Transverse colon (tissue), 4 donors: ENCODE results near the gene GABRB2. TPM values are rescaled to one million over a fixed set of nuclear protein-coding genes. Genes with fewer than 3 reads are reported as not detected.

Experiments used
- DNase-seq: peaks from one replicate; pipeline ENCODE4 v3.0.0-alpha.2; 2019
- H3K27ac ChIP-seq, 4 donors: fragments of 200-600 bp; sonication (generic); 2 replicates each; pipeline ENCODE4 v1.5.1; 2016 to 2018; ENCODE audit warnings: inconsistent platforms in 4 of 4
- H3K27me3 ChIP-seq: fragments of 200-600 bp; sonication (generic); 2 replicates; pipeline ENCODE4 v1.5.1; 2017; ENCODE audit warnings: inconsistent platforms
- H3K36me3 ChIP-seq, 4 donors: fragments of 200-600 bp; sonication (generic); 2 replicates each; pipeline ENCODE4 v1.5.1; 2017 to 2019; ENCODE audit warnings: inconsistent platforms in 4 of 4
- H3K4me1 ChIP-seq, 4 donors: fragments of 200-600 bp; sonication (generic); 2 replicates each; pipeline ENCODE4 v1.5.1; 2017 to 2020; ENCODE audit warnings: inconsistent platforms in 4 of 4
- H3K4me3 ChIP-seq, 4 donors: fragments of 200-600 bp; sonication (generic); 1 replicate in 1 of 4; 2 replicates in 3 of 4; pipeline versions ENCODE4 v1.5.1 to v1.6.1; 2017 to 2019; ENCODE audit warnings: inconsistent platforms in 4 of 4
- H3K9me3 ChIP-seq, 2 donors: fragments of 200-600 bp; sonication (generic); 2 replicates each; pipeline ENCODE4 v1.5.1; 2017 to 2019; ENCODE audit warnings: inconsistent platforms in 2 of 2
- EP300 ChIP-seq: sonication (generic); formaldehyde crosslinking; IDR thresholded peaks from one replicate; pipeline ENCODE4 v1.6.1; 2017; ENCODE audit warnings: antibody characterized with exemption, low read depth
- POLR2A ChIP-seq: fragments of 450-650 bp; IDR thresholded peaks from one replicate; pipeline ENCODE4 v1.6.1; 2016; ENCODE audit warnings: antibody characterized with exemption, mild to moderate bottlenecking, moderate library complexity
- POLR2AphosphoS5 ChIP-seq, 3 donors: sonication (generic); formaldehyde crosslinking; IDR thresholded peaks; one replicate each; pipeline ENCODE4 v1.6.1; 2016; ENCODE audit warnings: antibody characterized with exemption in 3 of 3
- WGBS, 2 donors: methylation state at CpG; one replicate each; pipeline ENCODE4 v1.1.5; 2018; ENCODE audit warnings: low coverage in 1 of 2; 5-methylcytosine and 5-hydroxymethylcytosine counted together
- in situ Hi-C, 4 donors: fragments of 200-750 bp; cut with MboI; loops; one replicate each; pipeline versions ENCODE4 v1.15.0 to v1.15.1; 2017; ENCODE audit warnings: low sequenced_read_pairs in 3 of 4, low pct_ligation_motif_present in 1 of 4, low pct_unique_long_range_greater_than_20kb in 1 of 4
- intact Hi-C: fragments of 100-400 bp; cut with DNase I; formaldehyde crosslinking; loops from one replicate; pipeline ENCODE4 v1.15.1; 2023; ENCODE audit warnings: low total_unique reads
- total RNA-seq, 4 donors: library from RNA; depleted of rRNA; stranded (reverse); fragments of >200 nt; gene quantifications; one replicate each; pipeline ENCODE4 v1.1.0, GENCODE V29; 2016
- TF ChIP-seq, protein P1 (sequence below), 5 experiments: fragments of 200-600 bp in 3 of 5; fragments of 450-650 bp in 2 of 5; sonication (generic) in 3 of 5; IDR thresholded peaks; 1 replicate in 2 of 5; 2 replicates in 3 of 5; pipeline ENCODE4 v1.5.1; 2016 to 2017; ENCODE audit warnings: antibody characterized with exemption in 5 of 5, inconsistent platforms in 3 of 5, mild to moderate bottlenecking in 2 of 5, moderate library complexity in 1 of 5

GABRB2 gene
- total RNA-seq, 4 donors from 2014 or later, result 0.55 to 0.64 TPM; not detected in 2

DNA sequence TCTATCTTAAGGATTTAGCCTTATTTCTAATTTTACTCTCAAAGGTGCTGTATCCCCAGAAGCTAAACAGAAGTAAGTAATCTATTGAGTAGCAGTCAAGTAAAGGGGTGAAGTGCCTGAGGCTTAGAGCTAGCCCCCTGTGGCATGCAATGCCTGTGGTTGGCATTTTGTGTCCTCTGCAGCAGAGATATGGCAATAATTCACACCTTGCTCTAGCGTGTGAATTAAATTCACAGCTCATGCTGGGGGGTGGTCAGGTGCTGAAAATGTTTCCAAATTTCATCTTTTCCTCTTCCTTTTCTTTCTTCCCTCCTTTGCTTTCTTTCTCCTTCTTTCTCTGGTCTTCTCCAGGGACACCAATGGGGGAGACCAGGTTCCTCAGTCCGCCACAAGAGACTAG is 262.1 kb downstream of the GABRB2 start:
- WGBS, 2 donors, result 88 to 93% methylated on average over 1 to 2 of the region's 2 CpGs
- intact Hi-C loops, result no loop called here

DNA sequence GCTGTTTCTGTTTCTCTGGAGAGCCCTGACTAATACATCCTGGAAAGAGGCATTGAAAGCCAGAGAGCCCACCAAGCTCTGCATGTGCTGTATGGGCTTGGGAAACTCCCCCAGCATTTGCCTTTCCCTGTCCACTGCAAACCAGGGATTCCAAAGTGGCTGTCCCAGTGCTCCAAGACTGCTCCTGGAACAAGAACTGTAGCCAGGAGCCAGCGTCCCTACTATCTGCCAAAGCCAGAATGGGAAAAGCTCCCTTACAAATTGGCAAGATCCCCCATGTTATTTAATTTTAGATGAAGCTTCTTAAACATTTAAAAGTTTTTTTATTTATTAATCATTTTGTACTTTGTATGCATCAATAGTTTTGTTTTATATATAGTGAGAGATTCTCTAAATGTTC is 263.2 kb downstream of the GABRB2 start:
- Histone ChIP-seq H3K27ac (no peak overlapping the region), H3K27me3 (no peaks in the 10 kb centered on the region), H3K4me3 (no peak overlapping the region), H3K4me1 (no peaks in the 10 kb centered on the region), H3K36me3 (no peaks in the 10 kb centered on the region), H3K9me3 (no peaks in the 10 kb centered on the region)
- no peak for TF ChIP-seq POLR2AphosphoS5 (IDR thresholded peaks at IDR 0.05)
- TF ChIP-seq POLR2A, result no peak
- no peak for TF ChIP-seq EP300
- TF ChIP-seq, protein P1, sequence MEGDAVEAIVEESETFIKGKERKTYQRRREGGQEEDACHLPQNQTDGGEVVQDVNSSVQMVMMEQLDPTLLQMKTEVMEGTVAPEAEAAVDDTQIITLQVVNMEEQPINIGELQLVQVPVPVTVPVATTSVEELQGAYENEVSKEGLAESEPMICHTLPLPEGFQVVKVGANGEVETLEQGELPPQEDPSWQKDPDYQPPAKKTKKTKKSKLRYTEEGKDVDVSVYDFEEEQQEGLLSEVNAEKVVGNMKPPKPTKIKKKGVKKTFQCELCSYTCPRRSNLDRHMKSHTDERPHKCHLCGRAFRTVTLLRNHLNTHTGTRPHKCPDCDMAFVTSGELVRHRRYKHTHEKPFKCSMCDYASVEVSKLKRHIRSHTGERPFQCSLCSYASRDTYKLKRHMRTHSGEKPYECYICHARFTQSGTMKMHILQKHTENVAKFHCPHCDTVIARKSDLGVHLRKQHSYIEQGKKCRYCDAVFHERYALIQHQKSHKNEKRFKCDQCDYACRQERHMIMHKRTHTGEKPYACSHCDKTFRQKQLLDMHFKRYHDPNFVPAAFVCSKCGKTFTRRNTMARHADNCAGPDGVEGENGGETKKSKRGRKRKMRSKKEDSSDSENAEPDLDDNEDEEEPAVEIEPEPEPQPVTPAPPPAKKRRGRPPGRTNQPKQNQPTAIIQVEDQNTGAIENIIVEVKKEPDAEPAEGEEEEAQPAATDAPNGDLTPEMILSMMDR (IDR thresholded peaks at IDR 0.05), result no peak
- intact Hi-C loops (no loop called here), in situ Hi-C loops (no loop called here)
- no peak for DNase-seq
- 71 to 80% methylated on average over 1 of the region's 1 CpG for WGBS, 2 donors

More for the DNA sequence above, 262.1 kb downstream of the GABRB2 start:
- DNase-seq, result no peak
- TF ChIP-seq POLR2AphosphoS5 (IDR thresholded peaks at IDR 0.05) (no peak), POLR2A (no peak), EP300 (no peak)
- TF ChIP-seq, protein P1 (IDR thresholded peaks at IDR 0.05), result no peak
- Histone ChIP-seq H3K36me3 (no peaks in the 10 kb centered on the region), H3K27me3 (no peaks in the 10 kb centered on the region), H3K9me3 (no peaks in the 10 kb centered on the region), H3K4me1 (no peaks in the 10 kb centered on the region), H3K27ac (no peak overlapping the region), H3K4me3 (no peak overlapping the region)
- in situ Hi-C loops, result no loop called here

DNA sequence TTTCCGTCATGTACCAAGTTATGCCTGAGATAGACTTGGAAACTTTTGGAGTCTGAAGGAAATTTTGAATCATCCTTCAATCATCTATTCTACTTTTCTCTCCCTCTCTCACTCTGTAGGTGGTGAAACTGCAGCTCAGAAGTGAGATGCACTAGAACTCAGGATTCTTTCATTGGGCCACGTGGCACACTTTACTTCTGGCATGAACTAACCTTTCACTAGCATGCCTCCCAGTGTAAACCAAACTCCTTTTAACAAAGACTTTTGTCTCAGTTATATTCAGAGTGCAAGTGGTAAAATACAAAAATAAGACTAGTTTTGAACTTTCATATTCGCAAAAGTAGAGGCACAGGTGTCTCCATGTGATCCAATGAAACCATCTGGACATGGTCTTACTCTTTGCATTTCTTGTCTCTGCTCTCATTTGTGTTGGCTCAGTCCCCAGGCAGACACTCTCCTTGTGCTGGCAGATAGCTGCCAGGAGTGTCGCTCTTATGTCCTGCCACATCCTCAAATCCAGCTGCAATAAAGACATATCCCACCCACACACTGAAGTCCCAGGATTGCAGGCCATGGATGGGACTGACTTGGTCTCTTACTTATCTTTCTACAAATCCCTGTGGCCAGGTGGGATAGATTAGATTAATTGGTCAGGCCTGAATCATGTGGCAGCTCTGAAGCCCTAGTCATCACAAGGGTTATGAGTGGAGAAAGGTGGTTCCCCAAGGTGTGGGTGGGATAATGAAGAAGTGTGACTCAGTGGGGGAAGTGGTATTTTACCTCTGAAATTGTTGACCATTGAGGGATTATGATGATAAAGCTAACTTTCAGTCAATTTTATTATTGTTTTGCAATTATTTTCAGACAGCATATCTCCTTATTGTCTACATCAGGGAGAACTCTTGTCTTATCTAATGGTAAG is 267.5 kb downstream of the GABRB2 start:
- TF ChIP-seq POLR2AphosphoS5 (IDR thresholded peaks at IDR 0.05), result no peak
- TF ChIP-seq, protein P1 (IDR thresholded peaks at IDR 0.05), result no peak
- no peak for TF ChIP-seq POLR2A
- no peak for TF ChIP-seq EP300
- Histone ChIP-seq H3K4me3 (no peak overlapping the region), H3K36me3 (no peaks in the 10 kb centered on the region), H3K4me1 (no peaks in the 10 kb centered on the region), H3K27me3 (no peaks in the 10 kb centered on the region), H3K27ac (no peak overlapping the region), H3K9me3 (no peaks in the 10 kb centered on the region)
- intact Hi-C loops, result no loop called here
- whole genome bisulfite sequencing, 2 donors, result 77 to 85% methylated on average over 3 to 4 of the region's 4 CpGs
- no peak for DNase-seq
- in situ Hi-C loops, result no loop called here

DNA sequence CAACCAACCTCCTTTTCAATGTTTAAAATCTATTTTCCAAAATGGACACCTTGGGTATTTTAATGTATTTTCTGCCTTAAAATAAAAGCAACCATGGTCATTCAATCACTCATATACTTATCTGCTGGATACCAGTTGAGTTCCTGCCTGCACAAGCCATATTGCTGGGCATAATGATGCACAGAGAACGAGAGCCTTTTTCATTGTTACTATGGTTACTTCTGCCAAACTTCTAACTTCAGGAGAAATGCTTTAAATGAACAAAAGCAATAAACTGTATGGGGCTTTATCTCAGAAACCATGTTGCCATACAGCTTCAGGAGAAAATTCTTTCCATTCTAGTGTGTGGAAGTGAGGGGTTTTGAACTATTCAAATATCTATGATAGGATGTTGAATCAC is 269.5 kb downstream of the GABRB2 start:
- Histone ChIP-seq H3K9me3 (no peaks in the 10 kb centered on the region), H3K27ac (no peak overlapping the region), H3K4me1 (no peaks in the 10 kb centered on the region), H3K27me3 (no peaks in the 10 kb centered on the region), H3K36me3 (no peaks in the 10 kb centered on the region), H3K4me3 (no peak overlapping the region)
- DNase-seq, result no peak
- intact Hi-C loops (no loop called here), in situ Hi-C loops (no loop called here)
- 75 to 88% methylated on average over 1 of the region's 1 CpG for WGBS, 2 donors
- TF ChIP-seq POLR2AphosphoS5 (IDR thresholded peaks at IDR 0.05), result no peak
- no peak for TF ChIP-seq POLR2A
- no peak for TF ChIP-seq EP300
- TF ChIP-seq, protein P1 (IDR thresholded peaks at IDR 0.05), result no peak
